HEK293 (cell line): Measurements from ENCODE around the gene FAM110A.

Source experiments
- CTCF ChIA-PET: fragments of 350-600 bp; formaldehyde crosslinking; extraction: SDS; loops from one replicate; lab custom pipeline; 2021; ENCODE audit warnings: antibody characterized with exemption; lab: Yijun Ruan, JAX
- POLR2A ChIA-PET: fragments of 300-600 bp; formaldehyde crosslinking; extraction: SDS; loops from one replicate; lab custom pipeline; 2020; ENCODE audit warnings: antibody characterized with exemption, inconsistent platforms; lab: Yijun Ruan, JAX
- H3K27ac ChIP-seq: fragments of 200-500 bp; sonication (Bioruptor generic); 2 replicates; pipeline ENCODE4 v1.5.1; 2014; ENCODE audit warnings: low read depth, low read length, control low read depth, inconsistent platforms; ENCODE audit errors: extremely low read depth
- H3K36me3 ChIP-seq, 2 experiments: fragments of 200-500 bp in 1 of 2; sonication (Bioruptor generic) in 1 of 2; 1 replicate in 1 of 2; 2 replicates in 1 of 2; pipeline ENCODE4 v1.5.1; 2014 to 2017; ENCODE audit warnings: inconsistent platforms in 2 of 2, low read length in 2 of 2; ENCODE audit not compliant: control insufficient read depth in 2 of 2, insufficient read depth in 1 of 2
- H3K4me1 ChIP-seq: fragments of 200-500 bp; sonication (Bioruptor generic); 2 replicates; pipeline ENCODE4 v1.5.1; 2014; ENCODE audit warnings: mild to moderate bottlenecking, low read length, inconsistent platforms; ENCODE audit not compliant: control insufficient read depth, insufficient read depth
- H3K4me3 ChIP-seq: 2 replicates; pipeline ENCODE4 v1.5.1; 2011; ENCODE audit warnings: low read depth, mild to moderate bottlenecking, control low read depth, low read length, moderate library complexity
- H3K9me3 ChIP-seq: fragments of 200-500 bp; sonication (Bioruptor generic); 2 replicates; pipeline ENCODE4 v1.5.1; 2014; ENCODE audit warnings: low read depth, low read length, inconsistent platforms; ENCODE audit not compliant: control insufficient read depth, insufficient read depth
- HOXC10 ChIP-seq: sonication (generic); formaldehyde crosslinking; IDR thresholded peaks from 2 replicates; pipeline ENCODE4 v1.8.1; 2023; ENCODE audit warnings: mild to moderate bottlenecking, missing genetic modification reagents
- INSM2 ChIP-seq: fragments of 450-650 bp; formaldehyde crosslinking; IDR thresholded peaks from 2 replicates; pipeline ENCODE4 v1.5.1; 2016; ENCODE audit warnings: missing biosample characterization, missing genetic modification characterization
- KLF9 ChIP-seq: fragments of 450-650 bp; formaldehyde crosslinking; IDR thresholded peaks from 2 replicates; pipeline ENCODE4 v1.5.1; 2016; ENCODE audit warnings: missing biosample characterization, missing genetic modification characterization, low read depth
- PRDM6 ChIP-seq: fragments of 450-650 bp; formaldehyde crosslinking; IDR thresholded peaks from 2 replicates; pipeline ENCODE4 v1.5.1; 2017; ENCODE audit warnings: missing biosample characterization, missing genetic modification characterization
- ZFP37 ChIP-seq: fragments of 450-650 bp; formaldehyde crosslinking; IDR thresholded peaks from 2 replicates; pipeline ENCODE4 v1.5.1; 2016; ENCODE audit warnings: missing biosample characterization, missing genetic modification characterization
- ZNF112 ChIP-seq: fragments of 450-650 bp; formaldehyde crosslinking; IDR thresholded peaks from 2 replicates; pipeline ENCODE4 v1.5.0; 2017; ENCODE audit warnings: missing biosample characterization, missing genetic modification characterization
- ZNF404 ChIP-seq: fragments of 450-650 bp; formaldehyde crosslinking; IDR thresholded peaks from 2 replicates; pipeline ENCODE4 v1.5.1; 2017; ENCODE audit warnings: missing biosample characterization, missing genetic modification characterization
- ZNF501 ChIP-seq: fragments of 450-650 bp; formaldehyde crosslinking; IDR thresholded peaks from 2 replicates; pipeline ENCODE4 v1.5.1; 2016; ENCODE audit warnings: missing biosample characterization, missing genetic modification characterization
- ZNF513 ChIP-seq: fragments of 450-650 bp; IDR thresholded peaks from 2 replicates; pipeline ENCODE4 v1.5.1; 2018; ENCODE audit warnings: missing biosample characterization, missing genetic modification characterization
- ZNF521 ChIP-seq: fragments of 450-650 bp; formaldehyde crosslinking; IDR thresholded peaks from 2 replicates; pipeline ENCODE4 v1.5.1; 2017; ENCODE audit warnings: missing biosample characterization, mild to moderate bottlenecking, missing genetic modification characterization
- ZNF623 ChIP-seq: fragments of 450-650 bp; formaldehyde crosslinking; IDR thresholded peaks from 2 replicates; pipeline ENCODE4 v1.5.1; 2016; ENCODE audit warnings: missing biosample characterization, missing genetic modification characterization
- ZNF629 ChIP-seq: fragments of 450-650 bp; formaldehyde crosslinking; IDR thresholded peaks from 2 replicates; pipeline ENCODE4 v1.5.1; 2017; ENCODE audit warnings: missing biosample characterization, missing genetic modification characterization

The FAM110A gene

GRCh38 chr20:853406-853996, 20.0 kb downstream of the FAM110A start:
- H3K27ac ChIP-seq = no peak overlapping the region
- ChIA-PET POLR2A (interaction anchor here (0.6 kb wide), 2 partner anchors 190 to 538 kb away, joined by 3 read pairs; no protein-coding TSS in a partner anchor), CTCF (interaction anchor here (0.7 kb wide), 1 partner anchor 38 kb away, joined by 5 read pairs; no protein-coding TSS in a partner anchor)
- H3K4me1 ChIP-seq = no peaks in the 10 kb centered on the region
- no peak overlapping the region for H3K4me3 ChIP-seq
- no peaks in the 10 kb centered on the region for H3K9me3 ChIP-seq
- TF ChIP-seq ZNF623 (tag by site-specific recombination) = peak; percentile 94
- no peak for TF ChIP-seq ZNF521 (tag by site-specific recombination)
- TF ChIP-seq, all 188 proteins: peak for 1
- H3K36me3 ChIP-seq = no peaks in the 10 kb centered on the region

- CTCF ChIA-PET = no interaction called here
- POLR2A ChIA-PET = no interaction called here
- TF ChIP-seq ZNF501 (tag by site-specific recombination) (no peak), INSM2 (tag by site-specific recombination) (no peak), ZNF112 (tag by site-specific recombination) (no peak), ZNF513 (tag by site-specific recombination) (no peak), ZNF404 (tag by site-specific recombination) (no peak), HOXC10 (CRISPR knock-in tag) (no peak), PRDM6 (no peak), ZNF629 (tag by site-specific recombination) (no peak)
- Histone ChIP-seq H3K4me3 (no peak overlapping the region), H3K27ac (no peak overlapping the region), H3K9me3 (no peaks in the 10 kb centered on the region), H3K4me1 (no peaks in the 10 kb centered on the region), H3K36me3 (no peaks in the 10 kb centered on the region)
Observed at GRCh38 chr20:854601-855000, 21.1 kb downstream of the FAM110A start.

- Histone ChIP-seq H3K27ac (no peak overlapping the region), H3K4me1 (no peaks in the 10 kb centered on the region), H3K36me3 (no peaks in the 10 kb centered on the region), H3K4me3 (no peak overlapping the region), H3K9me3 (no peaks in the 10 kb centered on the region)
- POLR2A ChIA-PET = no interaction called here
- CTCF ChIA-PET = no interaction called here
- peak; percentile 25; the same call in 1 of the 2 replicates for TF ChIP-seq KLF9 (tag by site-specific recombination)
- no peak for TF ChIP-seq ZFP37 (tag by site-specific recombination)
Observed at GRCh38 chr20:855466-856360, 22.2 kb downstream of the FAM110A start.
